Stomach (tissue), 9 donors: ENCODE measurements around the gene FLNA. TPM values are rescaled to one million over a fixed set of nuclear protein-coding genes. Genes with fewer than 3 reads are reported as not detected.
A peak's percentile ranks its signal among the peaks of the same experiment; 100 is the strongest.

Experiments
- DNase-seq, 2 donors: peaks; one replicate each; pipeline versions ENCODE4 v3.0.0 to v3.0.0-alpha.2; 2013 to 2019
- H3K27ac ChIP-seq, 5 donors: fragments of 200-600 bp in 4 of 5; sonication (generic) in 4 of 5; one replicate each; pipeline ENCODE4 v1.5.1; 2013 to 2019; ENCODE audit warnings: mild to moderate bottlenecking in 1 of 5, moderate library complexity in 1 of 5
- H3K27me3 ChIP-seq, 3 donors: fragments of 200-600 bp; sonication (generic); one replicate each; pipeline ENCODE4 v1.5.1; 2017 to 2019; ENCODE audit warnings: mixed run types in 1 of 3
- H3K36me3 ChIP-seq, 4 donors: fragments of 200-600 bp; sonication (generic); 1 replicate in 3 of 4; 2 replicates in 1 of 4; pipeline ENCODE4 v1.5.1; 2016 to 2019
- H3K4me1 ChIP-seq, 4 donors: fragments of 200-600 bp; sonication (generic); one replicate each; pipeline ENCODE4 v1.5.1; 2016 to 2019
- H3K4me3 ChIP-seq, 4 donors: fragments of 200-600 bp; sonication (generic) in 3 of 4; one replicate each; pipeline ENCODE4 v1.5.1; 2016 to 2019; ENCODE audit warnings: mild to moderate bottlenecking in 1 of 4
- H3K9me3 ChIP-seq, 4 donors: fragments of 200-600 bp; sonication (generic); one replicate each; pipeline ENCODE4 v1.5.1; 2016 to 2019
- EP300 ChIP-seq: sonication (generic); formaldehyde crosslinking; IDR thresholded peaks from one replicate; pipeline ENCODE4 v1.6.1; 2017; ENCODE audit warnings: antibody characterized with exemption
- POLR2A ChIP-seq, 4 donors: fragments of 450-650 bp; IDR thresholded peaks; one replicate each; pipeline ENCODE4 v1.6.1; 2016; ENCODE audit warnings: antibody characterized with exemption in 4 of 4, control low read depth in 2 of 4, mild to moderate bottlenecking in 1 of 4, moderate library complexity in 1 of 4
- POLR2AphosphoS5 ChIP-seq, 3 donors: sonication (generic); formaldehyde crosslinking; IDR thresholded peaks; one replicate each; pipeline ENCODE4 v1.6.1; 2016; ENCODE audit warnings: antibody characterized with exemption in 3 of 3
- WGBS, 5 donors: extraction: QIAGEN DNeasy Blood & Tissue Kit in 3 of 5; methylation state at CpG; one replicate each; pipeline versions ENCODE4 v1.1.5 to v1.1.7; 2013 to 2018; 5-methylcytosine and 5-hydroxymethylcytosine counted together
- intact Hi-C: fragments of 100-400 bp; cut with DNase I; formaldehyde crosslinking; loops from one replicate; pipeline ENCODE4 v1.15.1; 2023; ENCODE audit warnings: low total_unique reads
- polyA plus RNA-seq, 3 donors: library from polyadenylated mRNA; stranded (reverse); fragments of 200-250 nt; gene quantifications; one replicate each; pipeline ENCODE4 v1.2.3, GENCODE V29; 2013
- total RNA-seq, 5 donors: library from RNA; depleted of rRNA; stranded (reverse); fragments of >200 nt; gene quantifications; one replicate each; pipeline versions ENCODE4 v1.1.0 to v1.2.3, GENCODE V29; 2014 to 2016
- TF ChIP-seq, protein P1 (sequence below), 7 experiments: fragments of 450-650 bp in 4 of 7; fragments of 200-600 bp in 3 of 7; sonication (generic) in 3 of 7; IDR thresholded peaks; one replicate each; pipeline ENCODE4 v1.5.1; 2016 to 2019; ENCODE audit warnings: antibody characterized with exemption in 7 of 7, control low read depth in 2 of 7, mild to moderate bottlenecking in 1 of 7
- donor health status: healthy with polysubstance abuse.
- donor health status: Bipolar disorder and iron deficiency.
- donor health status: healthy.

The FLNA gene
- total and polyA plus RNA-seq, 8 donors = 89.2 to 3,511 (median 1,483) TPM

DNA sequence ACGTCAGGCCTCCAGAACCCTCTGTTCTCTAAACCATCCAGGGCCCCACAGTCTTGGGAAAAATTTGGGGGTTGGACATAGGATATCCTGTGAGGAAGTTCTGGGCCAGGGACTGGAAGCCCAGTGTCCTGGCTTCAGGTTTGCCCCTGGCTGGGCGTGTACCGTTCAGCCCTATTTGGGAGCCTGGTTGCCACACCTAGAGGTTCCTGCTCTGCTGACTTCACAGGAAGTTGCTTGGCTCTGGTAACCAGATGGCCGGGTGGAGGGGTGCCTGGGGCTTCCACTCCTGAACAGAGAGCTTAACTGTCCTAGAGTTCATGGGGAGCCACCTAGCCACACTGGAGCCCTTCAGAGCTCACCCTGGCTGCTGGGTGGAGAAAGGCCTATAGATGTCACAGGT lies 38.0 kb upstream of the FLNA start:
- Histone ChIP-seq H3K4me3 (peak overlapping the region; percentile 62 to 77 (median 74)), H3K27ac (peak overlapping the region; percentile 91 to 98 (median 93)), H3K27me3 (peaks cover 0 to 9% (median 0%) of the 10 kb centered on the region in 3 donors), H3K9me3 (no peaks in the 10 kb centered on the region), H3K4me1 (peaks cover 0 to 36% (median 12%) of the 10 kb centered on the region in 4 donors), H3K36me3 (peaks cover 0 to 5% (median 4%) of the 10 kb centered on the region in 4 donors)
- WGBS, 5 donors = 12 to 47% (median 20%) methylated on average over 1 to 4 of the region's 4 CpGs
- intact Hi-C loops = no loop called here
- no peak for DNase-seq
- no peak for TF ChIP-seq POLR2AphosphoS5 (IDR thresholded peaks at IDR 0.05)
- no peak for TF ChIP-seq EP300
- TF ChIP-seq, protein P1, sequence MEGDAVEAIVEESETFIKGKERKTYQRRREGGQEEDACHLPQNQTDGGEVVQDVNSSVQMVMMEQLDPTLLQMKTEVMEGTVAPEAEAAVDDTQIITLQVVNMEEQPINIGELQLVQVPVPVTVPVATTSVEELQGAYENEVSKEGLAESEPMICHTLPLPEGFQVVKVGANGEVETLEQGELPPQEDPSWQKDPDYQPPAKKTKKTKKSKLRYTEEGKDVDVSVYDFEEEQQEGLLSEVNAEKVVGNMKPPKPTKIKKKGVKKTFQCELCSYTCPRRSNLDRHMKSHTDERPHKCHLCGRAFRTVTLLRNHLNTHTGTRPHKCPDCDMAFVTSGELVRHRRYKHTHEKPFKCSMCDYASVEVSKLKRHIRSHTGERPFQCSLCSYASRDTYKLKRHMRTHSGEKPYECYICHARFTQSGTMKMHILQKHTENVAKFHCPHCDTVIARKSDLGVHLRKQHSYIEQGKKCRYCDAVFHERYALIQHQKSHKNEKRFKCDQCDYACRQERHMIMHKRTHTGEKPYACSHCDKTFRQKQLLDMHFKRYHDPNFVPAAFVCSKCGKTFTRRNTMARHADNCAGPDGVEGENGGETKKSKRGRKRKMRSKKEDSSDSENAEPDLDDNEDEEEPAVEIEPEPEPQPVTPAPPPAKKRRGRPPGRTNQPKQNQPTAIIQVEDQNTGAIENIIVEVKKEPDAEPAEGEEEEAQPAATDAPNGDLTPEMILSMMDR (IDR thresholded peaks at IDR 0.05) = no peak
- no peak for TF ChIP-seq POLR2A (IDR thresholded peaks at IDR 0.05)

DNA sequence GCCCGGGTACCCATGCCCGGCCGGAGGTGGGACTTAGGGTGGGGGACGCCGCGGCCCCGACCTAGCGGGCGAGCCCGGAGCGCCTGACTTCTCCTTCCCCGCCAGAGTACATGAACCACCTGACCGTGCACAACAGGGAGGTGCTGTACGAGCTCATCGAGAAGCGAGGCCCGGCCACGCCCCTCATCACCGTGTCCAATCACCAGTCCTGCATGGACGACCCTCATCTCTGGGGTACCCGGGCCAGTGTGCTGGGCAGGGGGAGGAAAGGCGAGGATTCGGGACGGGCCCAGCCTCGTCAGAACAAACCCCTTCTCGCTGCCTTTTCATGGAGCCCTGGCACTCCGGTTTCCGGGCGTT lies 37.5 kb upstream of the FLNA start:
- Histone ChIP-seq H3K4me3 (peak overlapping the region; percentile 62 to 77 (median 74)), H3K27ac (peak overlapping the region; percentile 91 to 98 (median 93))

DNA sequence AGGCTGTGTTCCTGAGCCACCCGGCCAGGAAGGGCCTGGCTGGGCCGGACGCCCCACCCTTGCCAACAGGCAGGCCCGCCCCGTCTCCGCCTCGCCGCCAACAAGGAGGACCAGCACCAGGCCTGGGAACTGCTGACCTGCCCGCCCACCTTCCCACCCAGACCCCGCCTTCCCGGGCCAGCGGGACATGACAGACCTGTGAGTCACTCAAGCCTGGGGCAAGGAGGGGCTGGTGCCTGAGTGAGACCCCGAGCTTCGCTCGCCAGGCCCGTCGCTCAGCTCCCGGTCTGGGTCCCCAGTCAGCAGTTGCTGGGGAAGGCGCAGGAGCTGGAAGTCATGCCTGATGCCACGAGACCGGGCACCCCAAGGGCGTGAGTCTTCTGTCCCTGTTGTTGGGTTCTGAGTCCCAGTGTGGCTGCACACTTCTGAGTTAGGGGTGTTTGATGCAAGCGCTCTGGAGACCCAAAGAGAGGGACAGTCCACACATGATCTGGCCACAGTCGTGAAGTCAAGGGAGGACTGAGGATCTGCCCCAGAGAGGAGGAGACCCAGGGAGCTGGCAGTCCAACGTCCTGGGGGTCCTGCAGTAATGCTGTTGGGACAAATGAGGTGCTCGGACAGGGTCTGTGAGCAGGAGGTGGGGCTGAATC lies 34.9 kb upstream of the FLNA start, which contains the start of gene DNASE1L1:
DNASE1L1 (minus strand) TSS at position 33 of the 650 bp plus-strand sequence. CDS start 3,686 bp downstream, outside the sequence.
- Histone ChIP-seq H3K27ac (peak within 1 kb of the TSS; percentile 71 to 96 (median 78)), H3K27me3 (peaks cover 0 to 9% (median 0%) of the 10 kb centered on the region in 3 donors)
- 25 to 59% (median 45%) methylated on average over 3 to 26 of the region's 26 CpGs for WGBS, 5 donors

More for the DNA sequence above, 37.5 kb upstream of the FLNA start:
- Histone ChIP-seq H3K36me3 (peaks cover 0 to 5% (median 4%) of the 10 kb centered on the region in 4 donors), H3K9me3 (no peaks in the 10 kb centered on the region), H3K27me3 (peaks cover 0 to 9% (median 0%) of the 10 kb centered on the region in 3 donors), H3K4me1 (peaks cover 0 to 36% (median 12%) of the 10 kb centered on the region in 4 donors)
- intact Hi-C loops = no loop called here
- DNase-seq = peak; percentile 67 to 85
- no peak for TF ChIP-seq EP300
- peak; percentile 41 to 71 (median 61) for TF ChIP-seq POLR2AphosphoS5 (IDR thresholded peaks at IDR 0.05)
- TF ChIP-seq POLR2A (IDR thresholded peaks at IDR 0.05) = no peak
- TF ChIP-seq, protein P1 (IDR thresholded peaks at IDR 0.05) = no peak
- WGBS, 5 donors = 0 to 43% (median 18%) methylated on average over 7 to 29 of the region's 29 CpGs; no CpG with 5 or more reads in 1 of the 5 donors

DNA sequence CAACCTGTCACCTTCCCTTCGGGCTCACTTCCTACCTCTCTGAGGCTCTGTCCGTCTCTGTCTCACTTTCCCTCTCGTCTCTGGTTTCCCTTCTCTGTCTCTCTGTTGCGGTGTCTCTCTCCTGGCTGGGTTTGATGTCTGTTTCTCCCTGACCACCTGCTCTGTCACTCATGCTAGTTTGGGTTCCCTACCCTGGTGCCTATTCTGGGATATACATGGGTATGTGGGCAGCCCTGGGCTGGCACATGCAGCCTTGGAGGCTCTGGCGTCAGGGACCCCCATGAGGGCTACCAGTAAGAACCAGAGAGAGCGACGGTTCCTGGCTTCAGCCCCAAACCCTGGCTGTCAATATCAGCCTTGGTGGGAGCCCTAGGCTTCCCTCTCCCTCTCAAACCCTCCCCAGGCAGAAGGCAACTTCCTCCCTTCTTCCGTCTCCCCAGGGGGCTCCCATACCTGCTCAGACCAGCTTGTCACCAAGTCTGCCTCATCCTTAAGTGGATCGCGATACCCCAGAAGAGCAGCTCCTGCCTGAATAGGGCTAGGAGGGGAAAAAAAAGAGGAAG lies 34.3 kb upstream of the FLNA start:
- peak overlapping the region; percentile 18 to 38 (median 36) for H3K4me3 ChIP-seq
- intact Hi-C loops = no loop called here
- H3K27me3 ChIP-seq = peaks cover 0 to 5% (median 0%) of the 10 kb centered on the region in 3 donors
- H3K9me3 ChIP-seq = no peaks in the 10 kb centered on the region
- no peak for DNase-seq
- 31 to 52% (median 42%) methylated on average over 7 to 10 of the region's 10 CpGs for WGBS, 5 donors
- H3K36me3 ChIP-seq = peaks cover 0 to 9% (median 2%) of the 10 kb centered on the region in 4 donors
- TF ChIP-seq POLR2AphosphoS5 (IDR thresholded peaks at IDR 0.05) = no peak
- TF ChIP-seq EP300 = no peak
- TF ChIP-seq, protein P1 (IDR thresholded peaks at IDR 0.05) = no peak
- no peak for TF ChIP-seq POLR2A (IDR thresholded peaks at IDR 0.05)
- peaks cover 0 to 36% (median 12%) of the 10 kb centered on the region in 4 donors for H3K4me1 ChIP-seq
- peak overlapping the region; percentile 63 to 96 (median 75) for H3K27ac ChIP-seq

More for the DNA sequence above, 34.9 kb upstream of the FLNA start, which contains the start of gene DNASE1L1:
- no peak for TF ChIP-seq POLR2A (IDR thresholded peaks at IDR 0.05)
- TF ChIP-seq, protein P1 (IDR thresholded peaks at IDR 0.05) = no peak
- TF ChIP-seq EP300 = no peak
- TF ChIP-seq POLR2AphosphoS5 (IDR thresholded peaks at IDR 0.05) = peak in 2 of 3 donors; percentile 28 to 29
- DNase-seq = peak; percentile 90
- Histone ChIP-seq H3K36me3 (peaks cover 0 to 9% (median 2%) of the 10 kb centered on the region in 4 donors), H3K9me3 (no peaks in the 10 kb centered on the region), H3K4me3 (peak within 1 kb of the TSS; percentile 18 to 38 (median 36)), H3K4me1 (peaks cover 0 to 36% (median 12%) of the 10 kb centered on the region in 4 donors)
- intact Hi-C loops = no loop called here
